ENCODE results near the gene LEPR.

DNA sequence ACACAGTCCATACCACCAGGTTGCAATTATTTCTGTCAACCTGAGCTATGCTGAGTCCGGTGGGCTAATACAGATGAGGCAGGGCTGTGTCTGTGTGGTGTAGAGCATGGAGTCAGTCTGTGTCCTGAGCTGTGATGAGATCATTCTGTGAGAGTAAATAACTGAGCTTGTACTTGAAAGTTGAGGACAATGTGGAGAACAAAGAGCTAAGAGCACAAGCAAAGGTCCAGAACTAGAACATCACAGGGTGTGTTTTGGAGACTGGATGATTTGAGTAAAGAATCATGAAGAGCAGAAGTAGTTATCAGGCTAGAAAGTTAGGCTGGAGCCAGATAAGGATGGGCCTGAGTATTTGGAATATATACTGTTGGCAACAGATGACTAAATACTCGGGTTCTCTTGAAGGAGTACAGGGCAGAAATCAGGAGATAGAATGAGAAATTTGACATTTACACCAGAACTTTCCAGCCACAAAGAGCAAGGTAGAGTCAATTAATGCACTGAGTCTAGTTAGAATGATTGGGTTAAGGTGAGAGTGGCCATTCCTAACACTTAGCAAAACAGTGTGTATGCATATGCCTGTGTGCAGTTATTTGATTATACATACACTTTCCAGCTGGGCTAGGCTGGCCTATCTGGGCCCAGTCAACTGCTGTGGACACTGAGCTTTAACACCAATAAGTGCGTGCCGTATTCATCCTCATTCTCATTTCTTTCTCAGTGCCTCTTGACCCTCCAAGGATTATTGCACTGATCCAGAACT, 48.8 kb downstream of the LEPR start:
- TF ChIP-seq, protein P1, sequence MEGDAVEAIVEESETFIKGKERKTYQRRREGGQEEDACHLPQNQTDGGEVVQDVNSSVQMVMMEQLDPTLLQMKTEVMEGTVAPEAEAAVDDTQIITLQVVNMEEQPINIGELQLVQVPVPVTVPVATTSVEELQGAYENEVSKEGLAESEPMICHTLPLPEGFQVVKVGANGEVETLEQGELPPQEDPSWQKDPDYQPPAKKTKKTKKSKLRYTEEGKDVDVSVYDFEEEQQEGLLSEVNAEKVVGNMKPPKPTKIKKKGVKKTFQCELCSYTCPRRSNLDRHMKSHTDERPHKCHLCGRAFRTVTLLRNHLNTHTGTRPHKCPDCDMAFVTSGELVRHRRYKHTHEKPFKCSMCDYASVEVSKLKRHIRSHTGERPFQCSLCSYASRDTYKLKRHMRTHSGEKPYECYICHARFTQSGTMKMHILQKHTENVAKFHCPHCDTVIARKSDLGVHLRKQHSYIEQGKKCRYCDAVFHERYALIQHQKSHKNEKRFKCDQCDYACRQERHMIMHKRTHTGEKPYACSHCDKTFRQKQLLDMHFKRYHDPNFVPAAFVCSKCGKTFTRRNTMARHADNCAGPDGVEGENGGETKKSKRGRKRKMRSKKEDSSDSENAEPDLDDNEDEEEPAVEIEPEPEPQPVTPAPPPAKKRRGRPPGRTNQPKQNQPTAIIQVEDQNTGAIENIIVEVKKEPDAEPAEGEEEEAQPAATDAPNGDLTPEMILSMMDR (IDR thresholded peaks at IDR 0.05) = no peak
- no peak for TF ChIP-seq POLR2A (IDR thresholded peaks at IDR 0.05)

Data from body of pancreas (tissue), 4 donors.